Activated CD8-positive, alpha-beta memory T cell treated with anti-CD3 and anti-CD28 coated beads, Interleukin-2, amount 10 ng/mL, durations not matched to agents 7 days and 5 days (primary cell): Measurements from ENCODE around the gene LRIT3. TPM values are rescaled to one million over a fixed set of nuclear protein-coding genes. Genes with fewer than 3 reads are reported as not detected.

Experiments used
- total RNA-seq, 2 experiments: library from RNA; stranded (reverse); gene quantifications; one replicate each; pipeline ENCODE4 v1.2.3, GENCODE V29; 2021

LRIT3 gene
- total RNA-seq, 2 experiments from 2014 or later = 0.23 TPM; not detected in 1

Other genes starting within 250 kb of the LRIT3 start
- 10 to 100 TPM; 20.3 to 20.8 TPM for gene CASP6, start 144.7 kb upstream of the LRIT3 start, total RNA-seq
- gene PLA2G12A, start 118.0 kb upstream of the LRIT3 start, total RNA-seq = 10 to 100 TPM; 14.4 to 14.6 TPM
- under 1 TPM in 1 of 2 experiments, not detected in 1; 0.26 TPM for gene CFI, start 46.1 kb upstream of the LRIT3 start, total RNA-seq
- 10 to 100 TPM; 25.2 to 29.9 TPM for gene GAR1, start 32.3 kb upstream of the LRIT3 start, total RNA-seq
- under 1 TPM; 0.19 to 0.32 TPM for gene RRH, start 20.1 kb upstream of the LRIT3 start, total RNA-seq
- not detected for gene EGF, start 64.8 kb downstream of the LRIT3 start, total RNA-seq